ENCODE results near the gene IMPA2. TPM values are rescaled to one million over a fixed set of nuclear protein-coding genes. Genes with fewer than 3 reads are reported as not detected.

The IMPA2 gene
- total RNA-seq, 6 experiments from 2014 or later = 32.3 to 51.1 (median 45.7) TPM

DNA sequence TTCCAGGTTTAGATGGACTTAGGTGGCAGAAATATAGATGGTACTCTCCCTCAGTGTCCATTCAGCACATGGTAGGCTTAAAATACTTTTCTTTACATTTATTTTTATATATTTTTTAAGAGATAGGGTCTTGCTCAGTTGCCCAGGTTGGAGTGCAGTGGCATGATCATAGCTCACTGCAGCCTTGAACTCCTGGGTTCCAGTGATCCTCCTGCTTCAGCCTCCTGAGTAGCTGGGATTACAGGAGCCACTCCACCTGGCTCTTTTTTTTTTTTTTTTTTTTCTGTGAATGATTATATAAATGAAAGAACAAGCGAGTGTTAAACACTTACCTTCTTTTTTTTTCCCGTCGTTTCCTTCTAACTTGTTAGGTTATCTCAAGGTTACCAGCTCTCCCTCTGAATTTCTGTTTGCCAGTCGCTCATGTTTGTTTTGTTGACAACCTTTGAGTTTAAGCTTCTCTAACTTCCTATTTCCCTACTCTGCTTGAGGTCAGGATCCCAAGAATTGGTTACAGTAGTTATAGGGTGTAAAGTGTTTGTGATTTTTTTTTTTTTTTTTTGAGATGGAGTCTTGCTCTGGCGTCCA is 18.9 kb downstream of the IMPA2 start:
- Histone ChIP-seq H3K4me3 (no peak overlapping the region), H3K4me1 (peaks cover 0 to 38% (median 13%) of the 10 kb centered on the region in 4 donors), H3K36me3 (peaks cover 0 to 6% (median 3%) of the 10 kb centered on the region in 4 donors), H3K9me3 (no peaks in the 10 kb centered on the region), H3K27me3 (no peaks in the 10 kb centered on the region), H3K27ac (peak overlapping the region in 1 of 3 donors; percentile 29)
- intact Hi-C loops (cut with DNase I) = no loop called here
- ATAC-seq (peak in 3 of 4 donors; percentile 26 to 49 (median 48)), DNase-seq (no peak)
- TF ChIP-seq CTCF (IDR thresholded peaks at IDR 0.05) (no peak), POLR2A (IDR thresholded peaks at IDR 0.05) (no peak)
- WGBS (ENCODE audit: insufficient coverage, low coverage, low lambda C conversion rate, missing lambda C conversion rate) = 12% methylated on average over 5 of the region's 5 CpGs

DNA sequence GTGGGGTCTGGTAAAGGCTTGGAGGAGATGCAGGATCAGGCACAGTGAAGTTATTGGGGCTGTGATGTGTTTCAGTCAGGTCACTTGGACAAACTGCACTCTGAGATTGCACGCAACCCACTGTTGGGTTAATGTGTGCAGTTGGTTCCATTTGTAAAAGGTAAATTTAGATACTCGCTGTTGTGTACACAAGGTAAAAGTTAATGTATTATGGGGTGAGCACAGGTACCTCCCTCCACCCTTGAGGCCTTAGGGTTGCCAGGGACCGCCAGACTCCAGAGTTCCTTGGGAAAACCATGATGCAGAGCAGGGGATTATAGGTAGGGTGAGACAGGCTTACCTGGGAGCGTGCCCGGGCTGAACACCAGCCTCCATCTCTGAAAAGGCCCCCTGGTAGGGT is 20.1 kb downstream of the IMPA2 start:
- H3K36me3 ChIP-seq = peaks cover 0 to 6% (median 3%) of the 10 kb centered on the region in 4 donors
- H3K4me3 ChIP-seq = no peak overlapping the region
- WGBS (ENCODE audit: insufficient coverage, low coverage, low lambda C conversion rate, missing lambda C conversion rate) = 22% methylated on average over 1 of the region's 5 CpGs
- H3K27me3 ChIP-seq = no peaks in the 10 kb centered on the region
- no peak overlapping the region for H3K27ac ChIP-seq
- H3K4me1 ChIP-seq = peaks cover 0 to 29% (median 9%) of the 10 kb centered on the region in 4 donors
- DNase-seq (no peak), ATAC-seq (peak; percentile 39 to 63 (median 56))
- no peak for TF ChIP-seq CTCF (IDR thresholded peaks at IDR 0.05)
- intact Hi-C loops (cut with DNase I) = no loop called here
- H3K9me3 ChIP-seq = no peaks in the 10 kb centered on the region

DNA sequence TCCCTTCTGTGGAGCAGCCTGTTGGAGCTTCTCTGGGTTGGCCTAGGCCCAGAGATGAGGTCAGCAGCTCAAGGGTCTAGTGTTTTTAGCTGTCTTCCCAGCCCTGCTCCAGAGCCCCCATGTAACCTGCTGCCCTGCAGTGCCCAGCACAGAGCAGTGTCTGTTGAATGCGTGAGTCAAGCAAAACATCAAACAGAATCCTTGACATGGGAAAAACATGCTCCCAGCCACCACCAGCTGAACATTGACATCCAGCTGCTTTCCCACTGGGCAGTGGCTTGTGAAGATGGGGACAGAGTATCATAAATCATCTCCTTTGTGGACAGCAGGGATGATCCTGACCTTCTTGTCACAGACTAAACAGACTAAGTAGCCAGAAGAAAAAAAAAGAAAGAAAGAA is 22.6 kb downstream of the IMPA2 start:
- no peak overlapping the region for H3K27ac ChIP-seq
- no peaks in the 10 kb centered on the region for H3K27me3 ChIP-seq
- peaks cover 0 to 6% (median 3%) of the 10 kb centered on the region in 4 donors for H3K36me3 ChIP-seq
- TF ChIP-seq POLR2A (IDR thresholded peaks at IDR 0.05) = no peak
- TF ChIP-seq CTCF (IDR thresholded peaks at IDR 0.05) = no peak
- H3K4me1 ChIP-seq = peaks cover 0 to 36% (median 16%) of the 10 kb centered on the region in 4 donors
- 40% methylated on average over 1 of the region's 1 CpG for WGBS (ENCODE audit: insufficient coverage, low coverage, low lambda C conversion rate, missing lambda C conversion rate)
- intact Hi-C loops (cut with DNase I) = no loop called here
- ATAC-seq (no peak), DNase-seq (no peak)
- H3K9me3 ChIP-seq = no peaks in the 10 kb centered on the region
- H3K4me3 ChIP-seq = no peak overlapping the region

DNA sequence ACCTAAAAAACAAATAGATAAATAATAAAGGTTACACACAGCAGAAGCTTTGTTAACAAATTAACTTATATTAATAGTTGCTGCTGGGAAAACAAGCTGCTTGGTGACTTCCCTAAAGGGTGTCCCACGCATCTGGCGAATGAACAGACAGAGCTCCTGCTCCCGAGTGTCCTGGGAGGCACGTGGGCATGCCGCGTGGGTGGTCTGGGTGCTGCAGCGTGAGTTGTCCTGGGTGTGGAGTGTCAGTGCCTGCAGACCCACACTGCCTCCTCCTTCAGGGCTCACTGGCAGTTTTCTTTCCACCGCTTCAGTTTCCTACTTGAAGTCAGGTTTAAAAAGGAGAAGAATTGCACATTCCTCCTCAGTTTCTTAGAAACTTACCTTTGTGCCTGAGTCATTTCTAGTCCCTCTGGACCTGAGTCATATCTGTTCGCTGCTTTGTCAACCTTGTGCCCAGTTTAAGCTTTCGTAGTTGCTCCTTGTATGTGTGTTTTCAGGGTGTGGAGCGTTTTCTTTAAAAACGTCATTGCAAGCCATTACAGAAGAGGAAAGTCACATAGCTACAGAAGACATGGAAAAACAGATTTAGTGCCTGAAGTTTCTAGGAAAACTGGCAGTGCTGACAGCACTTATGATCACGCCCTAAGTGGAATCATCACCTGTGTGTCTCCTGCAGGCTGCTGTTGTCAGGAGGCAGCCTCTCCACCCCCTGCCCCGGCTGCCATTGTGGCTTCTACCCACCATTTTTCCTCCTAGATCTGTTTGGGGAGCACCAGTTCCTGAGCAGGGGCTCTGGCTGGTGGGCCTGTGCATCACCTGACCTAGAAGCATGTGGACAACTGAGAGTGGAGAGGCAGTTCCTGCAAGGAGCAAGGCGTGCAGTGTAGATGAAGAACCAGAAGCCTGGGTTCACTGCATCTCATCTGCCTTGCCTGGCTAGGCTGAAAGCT is 24.5 kb downstream of the IMPA2 start:
- Histone ChIP-seq H3K27me3 (no peaks in the 10 kb centered on the region), H3K36me3 (peaks cover 0 to 5% (median 0%) of the 10 kb centered on the region in 4 donors), H3K4me3 (no peak overlapping the region), H3K9me3 (no peaks in the 10 kb centered on the region), H3K27ac (no peak overlapping the region), H3K4me1 (peaks cover 0 to 42% (median 11%) of the 10 kb centered on the region in 4 donors)
- DNase-seq (no peak), ATAC-seq (no peak)
- intact Hi-C loops (cut with DNase I) = no loop called here
- TF ChIP-seq POLR2A (IDR thresholded peaks at IDR 0.05) = no peak
- TF ChIP-seq CTCF (IDR thresholded peaks at IDR 0.05) = no peak
- 60% methylated on average over 8 of the region's 15 CpGs for WGBS (ENCODE audit: insufficient coverage, low coverage, low lambda C conversion rate, missing lambda C conversion rate)

Measured in right lobe of liver (tissue), 6 donors.